GM19193 (cell line): Measurements from ENCODE around the gene TMEM161A.

Experiments used
- POLR2A ChIP-seq: IDR thresholded peaks from 4 replicates; pipeline ENCODE4 v1.6.1; 2011; ENCODE audit not compliant: insufficient read depth, insufficient read length; ENCODE audit errors: extremely low read depth

TMEM161A gene

GRCh38 chr19:19113040-19113626, 25.1 kb downstream of the TMEM161A start:
- TF ChIP-seq POLR2A: no peak

- TF ChIP-seq POLR2A: no peak
These were observed 26.2 kb downstream of the TMEM161A start for GRCh38 chr19:19111967-19112580.

GRCh38 chr19:19111136-19111835, 27.0 kb downstream of the TMEM161A start:
- no peak for TF ChIP-seq POLR2A

DNA sequence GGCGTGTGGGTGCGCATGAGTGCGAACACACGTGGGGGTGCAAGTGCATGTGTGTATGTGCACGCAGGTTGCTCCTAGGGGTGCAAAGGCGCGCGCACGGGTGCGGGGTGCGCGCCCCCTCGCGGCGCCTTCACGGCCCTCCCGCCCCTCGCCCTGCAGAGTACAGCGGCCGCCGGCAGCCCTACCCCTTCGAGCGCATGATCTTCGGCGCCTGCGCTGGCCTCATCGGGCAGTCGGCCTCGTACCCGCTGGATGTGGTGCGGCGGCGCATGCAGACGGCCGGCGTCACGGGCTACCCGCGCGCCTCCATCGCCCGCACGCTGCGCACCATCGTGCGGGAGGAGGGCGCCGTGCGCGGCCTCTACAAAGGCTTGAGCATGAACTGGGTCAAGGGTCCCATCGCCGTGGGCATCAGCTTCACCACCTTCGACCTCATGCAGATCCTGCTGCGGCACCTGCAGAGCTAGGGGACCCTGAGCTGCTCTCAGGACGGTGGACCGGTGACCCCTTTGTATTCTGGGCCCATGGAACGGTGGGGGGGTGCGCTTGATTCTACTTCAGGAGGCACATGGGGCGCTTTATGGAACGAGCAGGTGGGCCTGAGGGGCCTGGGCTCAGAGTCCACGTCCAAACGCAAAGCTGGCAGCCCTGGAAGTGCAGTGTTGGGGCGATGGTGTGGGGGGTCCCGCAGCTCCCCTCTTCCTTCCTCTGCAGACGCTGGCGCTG, 27.7 kb downstream of the TMEM161A start:
- no peak for TF ChIP-seq POLR2A

- no peak for TF ChIP-seq POLR2A
These were observed 28.7 kb downstream of the TMEM161A start for GRCh38 chr19:19109601-19110000.

DNA sequence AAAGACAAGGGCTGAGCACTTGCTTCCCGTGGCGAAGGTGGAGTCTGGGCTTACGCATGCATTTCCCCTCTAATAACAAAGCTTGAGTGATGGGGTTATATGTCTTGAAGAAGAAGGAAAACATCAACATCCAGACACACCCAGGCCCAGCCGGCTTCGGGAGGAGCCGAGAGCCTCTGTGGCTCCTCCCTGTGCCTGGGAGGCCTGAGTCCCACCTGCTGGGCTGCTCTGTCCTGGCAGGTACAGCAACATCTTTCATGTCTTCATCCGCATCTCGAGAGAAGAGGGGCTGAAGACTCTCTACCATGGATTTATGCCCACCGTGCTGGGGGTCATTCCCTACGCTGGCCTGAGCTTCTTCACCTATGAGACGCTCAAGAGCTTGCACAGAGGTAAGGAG, 30.6 kb downstream of the TMEM161A start:
- TF ChIP-seq POLR2A: no peak

GRCh38 chr19:19106056-19106551, 32.2 kb downstream of the TMEM161A start:
- TF ChIP-seq POLR2A: no peak

GRCh38 chr19:19105365-19106055, 32.8 kb downstream of the TMEM161A start:
- TF ChIP-seq POLR2A: no peak

DNA sequence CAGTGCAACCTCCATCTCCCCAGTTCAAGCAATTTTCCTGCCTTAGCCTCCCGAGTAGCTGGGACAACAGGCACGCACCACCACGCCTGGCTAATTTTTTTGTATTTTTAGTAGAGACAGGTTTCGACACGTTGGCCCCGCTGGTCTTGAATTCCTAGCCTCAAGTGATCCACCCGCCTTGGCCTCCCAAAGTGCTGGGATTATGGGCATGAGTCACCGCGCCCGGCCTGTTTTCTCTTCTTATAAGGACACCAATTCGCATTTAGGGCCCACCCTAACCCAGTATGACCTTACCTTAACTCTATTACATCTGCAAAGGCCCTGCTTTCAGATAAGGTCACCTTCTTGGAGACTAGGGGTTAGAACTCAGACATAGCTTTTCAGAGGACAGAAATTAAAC, 35.1 kb downstream of the TMEM161A start:
- TF ChIP-seq POLR2A: no peak

DNA sequence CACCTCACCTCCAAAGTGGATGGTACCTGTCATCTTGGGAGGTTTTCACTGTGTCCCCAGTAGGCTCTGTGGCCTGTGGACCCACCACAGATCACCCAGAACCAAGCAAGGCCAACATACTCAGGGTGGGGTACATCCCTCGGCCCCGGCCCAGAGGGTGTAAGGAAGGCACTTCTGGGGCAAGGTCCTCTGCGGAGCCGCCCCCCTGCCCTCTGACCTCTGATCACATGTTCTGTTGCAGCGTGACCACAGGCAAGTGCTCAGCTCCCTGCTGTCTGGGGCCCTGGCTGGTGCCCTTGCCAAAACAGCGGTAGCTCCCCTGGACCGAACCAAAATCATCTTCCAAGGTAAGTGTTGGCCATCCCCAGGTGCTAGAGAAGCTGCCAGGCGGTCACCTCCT, 36.7 kb downstream of the TMEM161A start:
- no peak for TF ChIP-seq POLR2A

GRCh38 chr19:19098703-19099632, 39.3 kb downstream of the TMEM161A start:
- TF ChIP-seq POLR2A: no peak

GRCh38 chr19:19098084-19098702, 40.1 kb downstream of the TMEM161A start:
- no peak for TF ChIP-seq POLR2A
